Testis (tissue), 3 donors: ENCODE results near the gene EEF1G. TPM values are rescaled to one million over a fixed set of nuclear protein-coding genes. Genes with fewer than 3 reads are reported as not detected.

Experiments
- DNase-seq: peaks from one replicate; pipeline ENCODE4 v3.0.0-alpha.2; 2019
- H3K27ac ChIP-seq, 2 donors: fragments of 200-600 bp; sonication (generic); one replicate each; pipeline ENCODE4 v1.5.1; 2019
- H3K27me3 ChIP-seq: fragments of 200-600 bp; sonication (generic); one replicate; pipeline ENCODE4 v1.5.1; 2019
- H3K36me3 ChIP-seq: fragments of 200-600 bp; sonication (generic); one replicate; pipeline ENCODE4 v1.5.1; 2017; ENCODE audit warnings: low read depth; ENCODE audit errors: missing control alignments
- H3K4me1 ChIP-seq: fragments of 200-600 bp; sonication (generic); one replicate; pipeline ENCODE4 v1.5.1; 2019
- H3K4me3 ChIP-seq, 2 donors: fragments of 200-600 bp; sonication (generic); one replicate each; pipeline ENCODE4 v1.5.1; 2017 to 2019
- H3K9me3 ChIP-seq: fragments of 200-600 bp; sonication (generic); one replicate; pipeline ENCODE4 v1.5.1; 2017
- CTCF ChIP-seq, 3 experiments: fragments of 450-650 bp in 2 of 3; fragments of 200-600 bp in 1 of 3; sonication (generic) in 1 of 3; IDR thresholded peaks; one replicate each; pipeline ENCODE4 v1.5.1; 2016 to 2019; ENCODE audit warnings: antibody characterized with exemption in 3 of 3, mild to moderate bottlenecking in 2 of 3, moderate library complexity in 1 of 3
- POLR2A ChIP-seq: fragments of 450-650 bp; IDR thresholded peaks from one replicate; pipeline ENCODE4 v1.6.1; 2017; ENCODE audit warnings: antibody characterized with exemption, mild to moderate bottlenecking, moderate library complexity
- WGBS, 2 donors: methylation state at CpG; one replicate each; pipeline ENCODE4 v1.1.5; 2018; 5-methylcytosine and 5-hydroxymethylcytosine counted together
- intact Hi-C: fragments of 100-400 bp; cut with DNase I; formaldehyde crosslinking; loops from one replicate; pipeline ENCODE4 v1.15.1; 2023; ENCODE audit warnings: low total_unique reads
- polyA plus RNA-seq: library from polyadenylated mRNA; stranded (reverse); fragments of 350-450 nt; fragmentation: Illumina TruSeq; extraction: RNeasy Lipid Tissue Mini Kit (QIAGEN cat#74804); gene quantifications from one replicate; pipeline ENCODE4 v1.2.3, GENCODE V29; 2014; ENCODE audit warnings: low read depth, low replicate concordance; ENCODE audit not compliant: insufficient read depth
- total RNA-seq, 2 donors: library from RNA; depleted of rRNA; stranded (reverse); fragments of >200 nt; gene quantifications; one replicate each; pipeline ENCODE4 v1.2.3, GENCODE V29; 2016

EEF1G gene
- total and polyA plus RNA-seq, 3 donors from 2014 or later = 607 to 1,165 (median 868) TPM

- no peak for TF ChIP-seq POLR2A
- TF ChIP-seq CTCF (IDR thresholded peaks at IDR 0.05) = no peak
- Histone ChIP-seq H3K4me1 (peaks cover 37% of the 10 kb centered on the region), H3K9me3 (no peaks in the 10 kb centered on the region), H3K27ac (no peak overlapping the region), H3K4me3 (no peak overlapping the region), H3K36me3 (no peaks in the 10 kb centered on the region), H3K27me3 (no peaks in the 10 kb centered on the region)
- WGBS, 2 donors = 60 to 61% methylated on average over 21 of the region's 21 CpGs
- no peak for DNase-seq
- intact Hi-C loops = no loop called here
Measured at GRCh38 chr11:62536301-62536957, 37.3 kb downstream of the EEF1G start.

- 85 to 87% methylated on average over 11 to 12 of the region's 12 CpGs for WGBS, 2 donors
- intact Hi-C loops = no loop called here
Measured at GRCh38 chr11:62535802-62536201, 37.9 kb downstream of the EEF1G start.

GRCh38 chr11:62534779-62535545, 38.7 kb downstream of the EEF1G start:
- no peaks in the 10 kb centered on the region for H3K9me3 ChIP-seq
- no peaks in the 10 kb centered on the region for H3K36me3 ChIP-seq
- peaks cover 24% of the 10 kb centered on the region for H3K4me1 ChIP-seq
- H3K27me3 ChIP-seq = no peaks in the 10 kb centered on the region
- no peak overlapping the region for H3K4me3 ChIP-seq
- no peak for DNase-seq
- H3K27ac ChIP-seq = no peak overlapping the region
- 90 to 95% methylated on average over 19 of the region's 19 CpGs for WGBS, 2 donors
- intact Hi-C loops = no loop called here
- TF ChIP-seq CTCF (IDR thresholded peaks at IDR 0.05) = no peak
- TF ChIP-seq POLR2A = no peak

More at GRCh38 chr11:62535802-62536201, 37.9 kb downstream of the EEF1G start:
- no peaks in the 10 kb centered on the region for H3K9me3 ChIP-seq
- H3K4me1 ChIP-seq = peaks cover 31% of the 10 kb centered on the region
- DNase-seq = no peak
- H3K36me3 ChIP-seq = no peaks in the 10 kb centered on the region
- H3K4me3 ChIP-seq = no peak overlapping the region
- TF ChIP-seq CTCF (IDR thresholded peaks at IDR 0.05) (no peak), POLR2A (no peak)
- no peaks in the 10 kb centered on the region for H3K27me3 ChIP-seq
- no peak overlapping the region for H3K27ac ChIP-seq

- DNase-seq = no peak
- no peaks in the 10 kb centered on the region for H3K36me3 ChIP-seq
- intact Hi-C loops = no loop called here
- H3K4me1 ChIP-seq = peaks cover 4% of the 10 kb centered on the region
- H3K9me3 ChIP-seq = no peaks in the 10 kb centered on the region
- WGBS, 2 donors = 93 to 94% methylated on average over 2 of the region's 2 CpGs
- no peaks in the 10 kb centered on the region for H3K27me3 ChIP-seq
- H3K27ac ChIP-seq = no peak overlapping the region
- no peak for TF ChIP-seq POLR2A
- TF ChIP-seq CTCF (IDR thresholded peaks at IDR 0.05) = no peak
- H3K4me3 ChIP-seq = no peak overlapping the region
Measured at GRCh38 chr11:62532096-62532495, 41.6 kb downstream of the EEF1G start.
